ENCODE data around the gene C6orf52. TPM values are rescaled to one million over a fixed set of nuclear protein-coding genes. Genes with fewer than 3 reads are reported as not detected.
A peak's percentile ranks its signal among the peaks of the same experiment; 100 is the strongest.

The C6orf52 gene
- total and polyA plus RNA-seq, 4 donors: 0.99 to 7.6 (median 7.1) TPM

DNA sequence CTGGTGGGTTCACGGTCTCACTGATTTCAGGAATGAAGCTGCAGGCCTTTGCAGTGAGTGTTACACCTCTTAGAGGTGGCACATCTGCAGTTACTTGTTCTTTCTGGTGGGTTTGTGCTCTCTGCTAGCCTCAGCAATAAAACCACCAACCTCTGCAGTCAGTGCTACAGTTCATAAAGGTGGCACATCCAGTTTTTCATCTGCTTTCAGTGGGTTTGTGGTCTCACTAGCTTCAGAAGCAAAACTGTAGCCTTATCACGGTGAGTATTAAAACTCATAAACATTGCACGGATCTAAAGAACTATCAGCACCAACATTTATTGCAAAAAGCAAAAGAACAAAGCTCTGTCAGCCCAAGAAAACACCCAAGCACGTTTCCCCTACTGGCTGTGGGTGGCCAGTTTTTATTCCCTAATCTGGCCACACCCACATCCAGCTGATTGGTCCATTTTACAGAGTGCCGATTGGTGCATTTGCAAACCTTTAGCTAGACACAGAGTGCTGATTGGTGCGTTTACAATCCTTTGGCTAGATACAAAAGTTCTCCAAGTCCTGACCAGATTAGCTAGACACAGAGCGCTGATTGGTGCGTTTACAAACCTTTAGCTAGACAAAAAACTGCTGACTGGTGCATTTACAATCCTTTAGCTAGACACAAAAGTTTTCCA, 25.0 kb upstream of the C6orf52 start:
- peak in 1 of 6 donors; percentile 6 for DNase-seq (ENCODE audit: low read depth in 4 of 6, low spot score in 6 of 6)
- Histone ChIP-seq H3K27me3 (ENCODE audit: control insufficient read depth, insufficient read depth, low read length) (no peaks in the 10 kb centered on the region), H3K27ac (ENCODE audit: low read depth, low read length) (no peak overlapping the region), H3K9me3 (ENCODE audit: control insufficient read depth, insufficient read depth, low read length) (no peaks in the 10 kb centered on the region), H3K36me3 (ENCODE audit: control insufficient read depth, insufficient read depth, low read length) (no peaks in the 10 kb centered on the region), H3K4me3 (ENCODE audit: low read depth, low read length) (no peak overlapping the region), H3K4me1 (ENCODE audit: control insufficient read depth, insufficient read depth, low read length) (peaks cover 19% of the 10 kb centered on the region)
- WGBS (ENCODE audit: insufficient coverage): 88% methylated on average over 7 of the region's 8 CpGs

- H3K4me3 ChIP-seq (ENCODE audit: low read depth, low read length): no peak overlapping the region
- WGBS (ENCODE audit: insufficient coverage): 85% methylated on average over 8 of the region's 8 CpGs
- no peaks in the 10 kb centered on the region for H3K27me3 ChIP-seq (ENCODE audit: control insufficient read depth, insufficient read depth, low read length)
- no peaks in the 10 kb centered on the region for H3K4me1 ChIP-seq (ENCODE audit: control insufficient read depth, insufficient read depth, low read length)
- no peak for DNase-seq (ENCODE audit: low read depth in 4 of 6, low spot score in 6 of 6)
- H3K27ac ChIP-seq (ENCODE audit: low read depth, low read length): no peak overlapping the region
- H3K9me3 ChIP-seq (ENCODE audit: control insufficient read depth, insufficient read depth, low read length): no peaks in the 10 kb centered on the region
- peaks cover 8% of the 10 kb centered on the region for H3K36me3 ChIP-seq (ENCODE audit: control insufficient read depth, insufficient read depth, low read length)
These were observed 19.5 kb upstream of the C6orf52 start for GRCh38 chr6:10713962-10714361.

DNA sequence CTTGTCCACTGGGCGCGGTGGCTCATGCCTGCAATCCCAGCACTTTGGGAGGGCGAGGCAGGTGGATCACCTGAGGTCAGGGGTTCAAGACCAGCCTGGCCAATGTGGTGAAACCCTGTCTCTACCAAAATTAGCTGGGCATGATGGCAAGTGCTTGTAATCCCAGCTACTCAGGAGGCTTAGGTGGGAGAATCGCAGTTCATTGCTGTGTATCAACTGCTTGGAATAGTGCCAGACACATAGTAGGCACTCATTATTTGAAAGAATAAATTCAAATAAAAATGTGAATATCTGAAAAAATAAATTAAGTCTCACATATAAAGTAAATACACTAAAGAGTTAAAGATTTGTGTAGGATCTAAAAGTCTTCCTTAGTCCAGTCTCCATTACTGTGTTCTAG, 2.2 kb upstream of the C6orf52 start:
- 96% methylated on average over 3 of the region's 4 CpGs for WGBS (ENCODE audit: insufficient coverage)
- no peak overlapping the region for H3K4me3 ChIP-seq (ENCODE audit: low read depth, low read length)

GRCh38 chr6:10695086-10695657, 756 bp upstream of the C6orf52 start:
- DNase-seq (ENCODE audit: low read depth in 4 of 6, low spot score in 6 of 6): no peak
- Histone ChIP-seq H3K27me3 (ENCODE audit: control insufficient read depth, insufficient read depth, low read length) (no peaks in the 10 kb centered on the region), H3K27ac (ENCODE audit: low read depth, low read length) (no peak overlapping the region), H3K4me1 (ENCODE audit: control insufficient read depth, insufficient read depth, low read length) (peaks cover 11% of the 10 kb centered on the region), H3K4me3 (ENCODE audit: low read depth, low read length) (peak overlapping the region; percentile 73), H3K9me3 (ENCODE audit: control insufficient read depth, insufficient read depth, low read length) (no peaks in the 10 kb centered on the region), H3K36me3 (ENCODE audit: control insufficient read depth, insufficient read depth, low read length) (peaks cover 20% of the 10 kb centered on the region)
- WGBS (ENCODE audit: insufficient coverage): 0% methylated on average over 5 of the region's 17 CpGs

More for the DNA sequence above, 2.2 kb upstream of the C6orf52 start:
- peaks cover 11% of the 10 kb centered on the region for H3K4me1 ChIP-seq (ENCODE audit: control insufficient read depth, insufficient read depth, low read length)
- no peaks in the 10 kb centered on the region for H3K9me3 ChIP-seq (ENCODE audit: control insufficient read depth, insufficient read depth, low read length)
- H3K27me3 ChIP-seq (ENCODE audit: control insufficient read depth, insufficient read depth, low read length): no peaks in the 10 kb centered on the region
- no peak overlapping the region for H3K27ac ChIP-seq (ENCODE audit: low read depth, low read length)
- no peak for DNase-seq (ENCODE audit: low read depth in 4 of 6, low spot score in 6 of 6)
- peaks cover 21% of the 10 kb centered on the region for H3K36me3 ChIP-seq (ENCODE audit: control insufficient read depth, insufficient read depth, low read length)

DNA sequence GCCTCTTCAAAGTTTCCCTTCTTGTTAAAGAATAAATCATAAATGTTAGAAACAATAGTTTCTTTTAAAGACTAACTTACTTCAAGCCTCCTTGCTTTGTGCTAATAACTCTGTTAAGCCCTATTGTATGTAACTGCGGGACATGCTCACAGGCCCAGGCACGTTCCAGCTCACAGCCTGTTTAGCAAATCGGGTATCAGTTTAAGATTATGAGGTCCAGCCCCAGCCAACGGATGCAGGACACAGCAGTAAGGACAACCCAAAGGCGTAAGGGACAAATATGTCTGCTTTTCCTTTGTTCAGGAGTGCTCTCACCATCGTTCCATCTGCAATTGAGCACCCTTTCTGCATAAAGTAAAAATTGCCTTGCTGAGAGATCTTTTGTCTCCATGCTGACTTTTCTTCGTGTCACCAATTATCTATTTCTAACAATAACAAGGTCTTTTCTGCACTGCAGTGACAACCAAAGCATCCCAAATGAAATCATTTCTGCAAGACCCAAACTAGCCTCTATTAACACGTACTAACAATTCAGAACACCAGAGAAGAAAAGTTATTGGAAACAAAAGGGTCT, 1.4 kb downstream of the C6orf52 start:
- H3K9me3 ChIP-seq (ENCODE audit: control insufficient read depth, insufficient read depth, low read length): no peaks in the 10 kb centered on the region
- H3K4me3 ChIP-seq (ENCODE audit: low read depth, low read length): peak overlapping the region; percentile 73
- H3K27me3 ChIP-seq (ENCODE audit: control insufficient read depth, insufficient read depth, low read length): no peaks in the 10 kb centered on the region
- H3K36me3 ChIP-seq (ENCODE audit: control insufficient read depth, insufficient read depth, low read length): peaks cover 6% of the 10 kb centered on the region
- DNase-seq (ENCODE audit: low read depth in 4 of 6, low spot score in 6 of 6): no peak
- H3K27ac ChIP-seq (ENCODE audit: low read depth, low read length): no peak overlapping the region
- peaks cover 11% of the 10 kb centered on the region for H3K4me1 ChIP-seq (ENCODE audit: control insufficient read depth, insufficient read depth, low read length)
- 78% methylated on average over 6 of the region's 8 CpGs for WGBS (ENCODE audit: insufficient coverage)

GRCh38 chr6:10690651-10691445, 3.6 kb downstream of the C6orf52 start:
- no peaks in the 10 kb centered on the region for H3K36me3 ChIP-seq (ENCODE audit: control insufficient read depth, insufficient read depth, low read length)
- DNase-seq (ENCODE audit: low read depth in 4 of 6, low spot score in 6 of 6): no peak
- no peak overlapping the region for H3K4me3 ChIP-seq (ENCODE audit: low read depth, low read length)
- no peaks in the 10 kb centered on the region for H3K9me3 ChIP-seq (ENCODE audit: control insufficient read depth, insufficient read depth, low read length)
- no peaks in the 10 kb centered on the region for H3K27me3 ChIP-seq (ENCODE audit: control insufficient read depth, insufficient read depth, low read length)
- no peak overlapping the region for H3K27ac ChIP-seq (ENCODE audit: low read depth, low read length)
- peaks cover 8% of the 10 kb centered on the region for H3K4me1 ChIP-seq (ENCODE audit: control insufficient read depth, insufficient read depth, low read length)
- 74% methylated on average over 3 of the region's 15 CpGs for WGBS (ENCODE audit: insufficient coverage)

GRCh38 chr6:10687582-10687981, 6.8 kb downstream of the C6orf52 start:
- WGBS (ENCODE audit: insufficient coverage): 86% methylated on average over 1 of the region's 6 CpGs
- no peak overlapping the region for H3K4me3 ChIP-seq (ENCODE audit: low read depth, low read length)
- no peak overlapping the region for H3K27ac ChIP-seq (ENCODE audit: low read depth, low read length)
- H3K27me3 ChIP-seq (ENCODE audit: control insufficient read depth, insufficient read depth, low read length): no peaks in the 10 kb centered on the region
- DNase-seq (ENCODE audit: low read depth in 4 of 6, low spot score in 6 of 6): no peak
- H3K4me1 ChIP-seq (ENCODE audit: control insufficient read depth, insufficient read depth, low read length): no peaks in the 10 kb centered on the region
- no peaks in the 10 kb centered on the region for H3K36me3 ChIP-seq (ENCODE audit: control insufficient read depth, insufficient read depth, low read length)
- no peaks in the 10 kb centered on the region for H3K9me3 ChIP-seq (ENCODE audit: control insufficient read depth, insufficient read depth, low read length)

- no peak for DNase-seq (ENCODE audit: low read depth in 4 of 6, low spot score in 6 of 6)
- Histone ChIP-seq H3K4me3 (ENCODE audit: low read depth, low read length) (no peak overlapping the region), H3K27ac (ENCODE audit: low read depth, low read length) (no peak overlapping the region), H3K9me3 (ENCODE audit: control insufficient read depth, insufficient read depth, low read length) (no peaks in the 10 kb centered on the region), H3K27me3 (ENCODE audit: control insufficient read depth, insufficient read depth, low read length) (no peaks in the 10 kb centered on the region), H3K4me1 (ENCODE audit: control insufficient read depth, insufficient read depth, low read length) (no peaks in the 10 kb centered on the region), H3K36me3 (ENCODE audit: control insufficient read depth, insufficient read depth, low read length) (no peaks in the 10 kb centered on the region)
- WGBS (ENCODE audit: insufficient coverage): 73% methylated on average over 4 of the region's 8 CpGs
These were observed 7.5 kb downstream of the C6orf52 start for GRCh38 chr6:10686901-10687300.

- no CpG with 5 or more reads among the region's 3 CpGs for WGBS (ENCODE audit: insufficient coverage)
- H3K4me3 ChIP-seq (ENCODE audit: low read depth, low read length): no peak overlapping the region
- no peaks in the 10 kb centered on the region for H3K36me3 ChIP-seq (ENCODE audit: control insufficient read depth, insufficient read depth, low read length)
- H3K27ac ChIP-seq (ENCODE audit: low read depth, low read length): no peak overlapping the region
- DNase-seq (ENCODE audit: low read depth in 4 of 6, low spot score in 6 of 6): no peak
- H3K4me1 ChIP-seq (ENCODE audit: control insufficient read depth, insufficient read depth, low read length): no peaks in the 10 kb centered on the region
- H3K27me3 ChIP-seq (ENCODE audit: control insufficient read depth, insufficient read depth, low read length): no peaks in the 10 kb centered on the region
- no peaks in the 10 kb centered on the region for H3K9me3 ChIP-seq (ENCODE audit: control insufficient read depth, insufficient read depth, low read length)
These were observed 9.1 kb downstream of the C6orf52 start for GRCh38 chr6:10685092-10685915.
